Measurements from ENCODE around the gene BNIP3. TPM values are rescaled to one million over a fixed set of nuclear protein-coding genes. Genes with fewer than 3 reads are reported as not detected.

BNIP3 gene
- total and polyA plus RNA-seq, 2 donors (not counting 3 experiments of a cell fraction or from before 2014, with no cell fraction given) = 51.4 to 53.3 TPM

- no peaks in the 10 kb centered on the region for H4K20me1 ChIP-seq (replicated peaks; ENCODE audit: control insufficient read depth, extremely low read depth, insufficient read depth, low read length)
- CTCF ChIA-PET = interaction anchor here (1.0 to 1.2 kb wide), 3 partner anchors 33 to 44 kb away, joined by 3 to 4 read pairs (median 4); no protein-coding TSS in a partner anchor
- no peaks in the 10 kb centered on the region for H3K9me3 ChIP-seq (replicated peaks; ENCODE audit: control insufficient read depth, insufficient read depth, low read length)
- no peak overlapping the region for H2AFZ ChIP-seq (ENCODE audit: low read depth, low read length)
- no peak for FAIRE-seq
- POLR2A ChIA-PET = no interaction called here
- no peaks in the 10 kb centered on the region for H3K27me3 ChIP-seq (ENCODE audit: control insufficient read depth in 2 of 2, insufficient read depth in 2 of 2, low read length in 2 of 2)
- dilution Hi-C loops (cut with MboI; ENCODE audit: extremely low pct_ligation_motif_present, low sequenced_read_pairs) = no loop called here
- no TSS peak for BruUV-seq (replicated peaks)
- DNase-seq (ENCODE audit: low read depth, low spot score) = no peak
- H3K9me1 ChIP-seq (replicated peaks; ENCODE audit: control insufficient read depth, extremely low read depth, insufficient read depth, low read length) = no peaks in the 10 kb centered on the region
- no peaks in the 10 kb centered on the region for H3K36me3 ChIP-seq (ENCODE audit: control insufficient read depth in 2 of 2, extremely low read depth in 1 of 2, insufficient read depth in 2 of 2, low read length in 2 of 2)
- no peak overlapping the region for H3K9ac ChIP-seq (replicated peaks; ENCODE audit: extremely low read depth, insufficient read depth, low read length)
- H3K4me2 ChIP-seq (ENCODE audit: insufficient read depth, low read length) = no peak overlapping the region
- H3K4me3 ChIP-seq (replicated peaks in 1 of 3; ENCODE audit: insufficient read depth in 1 of 3, low read depth in 1 of 3, low read length in 3 of 3) = no peak overlapping the region
- no peak for TF ChIP-seq MYC (IDR thresholded peaks at IDR 0.05; ENCODE audit: low read depth, low read length)
- TF ChIP-seq POLR2A (IDR thresholded peaks at IDR 0.05; ENCODE audit: low read depth, low read length) = no peak
- TF ChIP-seq GATA2 (IDR thresholded peaks at IDR 0.05; ENCODE audit: insufficient read depth, insufficient read length, low read depth, low read length) = no peak
- TF ChIP-seq, protein P1, sequence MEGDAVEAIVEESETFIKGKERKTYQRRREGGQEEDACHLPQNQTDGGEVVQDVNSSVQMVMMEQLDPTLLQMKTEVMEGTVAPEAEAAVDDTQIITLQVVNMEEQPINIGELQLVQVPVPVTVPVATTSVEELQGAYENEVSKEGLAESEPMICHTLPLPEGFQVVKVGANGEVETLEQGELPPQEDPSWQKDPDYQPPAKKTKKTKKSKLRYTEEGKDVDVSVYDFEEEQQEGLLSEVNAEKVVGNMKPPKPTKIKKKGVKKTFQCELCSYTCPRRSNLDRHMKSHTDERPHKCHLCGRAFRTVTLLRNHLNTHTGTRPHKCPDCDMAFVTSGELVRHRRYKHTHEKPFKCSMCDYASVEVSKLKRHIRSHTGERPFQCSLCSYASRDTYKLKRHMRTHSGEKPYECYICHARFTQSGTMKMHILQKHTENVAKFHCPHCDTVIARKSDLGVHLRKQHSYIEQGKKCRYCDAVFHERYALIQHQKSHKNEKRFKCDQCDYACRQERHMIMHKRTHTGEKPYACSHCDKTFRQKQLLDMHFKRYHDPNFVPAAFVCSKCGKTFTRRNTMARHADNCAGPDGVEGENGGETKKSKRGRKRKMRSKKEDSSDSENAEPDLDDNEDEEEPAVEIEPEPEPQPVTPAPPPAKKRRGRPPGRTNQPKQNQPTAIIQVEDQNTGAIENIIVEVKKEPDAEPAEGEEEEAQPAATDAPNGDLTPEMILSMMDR (IDR thresholded peaks at IDR 0.05; ENCODE audit: extremely low read depth in 1 of 2, insufficient read depth in 1 of 2, low read depth in 1 of 2, low read length in 2 of 2) = no peak
- no peak for TF ChIP-seq EZH2 (IDR thresholded peaks at IDR 0.05; ENCODE audit: borderline replicate concordance, low read depth, low read length, severe bottlenecking)
- TF ChIP-seq, protein P2, sequence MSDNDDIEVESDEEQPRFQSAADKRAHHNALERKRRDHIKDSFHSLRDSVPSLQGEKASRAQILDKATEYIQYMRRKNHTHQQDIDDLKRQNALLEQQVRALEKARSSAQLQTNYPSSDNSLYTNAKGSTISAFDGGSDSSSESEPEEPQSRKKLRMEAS (IDR thresholded peaks at IDR 0.05; ENCODE audit: insufficient read depth, insufficient read length) = no peak
- TF ChIP-seq JUN (IDR thresholded peaks at IDR 0.05; ENCODE audit: borderline replicate concordance, insufficient read depth, insufficient read length, low read depth) = no peak
- no peak for TF ChIP-seq FOS (IDR thresholded peaks at IDR 0.05; ENCODE audit: borderline replicate concordance, insufficient read depth, low read length)
- no peak for TF ChIP-seq POLR2AphosphoS5 (IDR thresholded peaks at IDR 0.05; ENCODE audit: insufficient read depth, low read depth, low read length)
- H3K4me1 ChIP-seq (ENCODE audit: control insufficient read depth, extremely low read depth, insufficient read depth, low read length) = peaks cover 23% of the 10 kb centered on the region
- no peak overlapping the region for H3K27ac ChIP-seq (ENCODE audit: insufficient read depth, low read depth, low read length)
- peaks cover 72% of the 10 kb centered on the region for H3K79me2 ChIP-seq (ENCODE audit: control insufficient read depth, insufficient read depth, low read length)
- intact Hi-C loops (cut with micrococcal nuclease) = loop anchor here (1.0 kb wide), 2 partner anchors 31 to 94 kb away; no protein-coding TSS in a partner anchor
These were observed 2.9 kb downstream of the BNIP3 start for GRCh38 chr10:131978851-131979250.

All from endothelial cell of umbilical vein (primary cell).